HG02840 (cell line): ENCODE data around the gene SNRPF.

Experiments used
- ATAC-seq: cut with Tn5 transposase; IDR thresholded peaks from one replicate; pipeline ENCODE4 v1.9.1; 2021; ENCODE audit warnings: mild to moderate bottlenecking, moderate library complexity, moderate number of reproducible peaks; ENCODE audit not compliant: unreplicated experiment, low FRiP score

The SNRPF gene

DNA sequence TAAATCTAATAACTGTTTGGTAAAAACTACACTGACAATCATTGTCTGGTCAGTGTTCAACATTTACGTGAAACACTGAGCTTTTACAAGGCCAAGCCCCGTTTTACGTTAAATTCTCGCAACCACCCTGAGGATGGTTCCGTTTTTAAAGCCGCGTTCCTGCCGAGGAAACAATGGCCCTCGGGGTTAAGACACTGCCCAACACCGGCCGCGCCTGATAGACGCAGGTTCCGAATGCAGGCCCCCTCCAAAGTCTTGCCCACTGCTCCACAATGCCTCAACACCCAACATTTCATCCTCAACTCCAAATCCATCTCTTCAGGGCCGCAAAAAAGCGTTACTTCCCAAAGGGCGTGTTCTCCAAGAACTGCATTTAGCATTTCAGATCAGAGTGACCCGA, 953 bp upstream of the SNRPF start:
- no peak for ATAC-seq

DNA sequence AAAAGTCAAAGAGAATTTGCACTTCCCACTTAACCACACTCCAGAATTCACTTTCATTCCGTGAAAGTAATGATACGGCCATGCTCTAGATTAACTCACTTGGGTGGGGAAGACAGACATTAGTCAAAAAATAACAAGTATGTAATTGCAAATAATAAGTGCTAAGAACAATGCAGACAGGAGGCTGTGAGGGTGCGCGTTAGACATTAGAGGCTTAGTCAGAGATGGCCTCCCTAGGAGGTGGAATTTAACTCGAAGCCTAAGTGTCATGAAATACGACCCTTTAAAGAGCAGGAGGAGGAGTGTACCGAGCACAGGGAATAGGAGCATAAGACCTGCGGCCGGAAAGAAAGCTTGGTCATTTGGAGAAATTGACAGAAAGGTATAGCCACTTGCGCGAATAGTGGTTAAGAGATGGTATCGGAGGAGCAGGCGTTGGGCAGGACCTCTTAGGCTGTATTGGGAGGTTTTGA, 628 bp downstream of the SNRPF start:
- ATAC-seq: no peak

- no peak for ATAC-seq
Observed at GRCh38 chr12:95859947-95860850, 1.4 kb downstream of the SNRPF start.

DNA sequence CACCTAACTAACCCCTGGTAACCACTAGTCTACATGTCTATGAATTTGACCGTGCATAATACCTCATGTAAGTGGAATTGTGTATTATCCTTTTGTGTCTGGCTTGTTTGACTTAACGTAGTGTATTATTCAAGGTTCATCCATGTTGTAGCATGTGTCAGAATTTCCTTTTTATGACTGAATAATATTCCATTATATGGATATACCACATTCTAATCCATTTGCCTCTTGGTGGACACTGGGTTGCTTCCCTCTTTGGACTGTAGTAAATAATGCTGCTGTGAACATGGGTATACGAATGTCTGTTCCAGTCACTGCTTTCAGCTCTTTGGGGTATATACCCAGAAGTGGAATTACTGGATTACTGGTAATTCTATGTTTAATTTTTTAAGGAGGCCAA, 3.3 kb downstream of the SNRPF start:
- ATAC-seq: no peak

- ATAC-seq: no peak
Observed at GRCh38 chr12:95863337-95863736, 4.6 kb downstream of the SNRPF start.

DNA sequence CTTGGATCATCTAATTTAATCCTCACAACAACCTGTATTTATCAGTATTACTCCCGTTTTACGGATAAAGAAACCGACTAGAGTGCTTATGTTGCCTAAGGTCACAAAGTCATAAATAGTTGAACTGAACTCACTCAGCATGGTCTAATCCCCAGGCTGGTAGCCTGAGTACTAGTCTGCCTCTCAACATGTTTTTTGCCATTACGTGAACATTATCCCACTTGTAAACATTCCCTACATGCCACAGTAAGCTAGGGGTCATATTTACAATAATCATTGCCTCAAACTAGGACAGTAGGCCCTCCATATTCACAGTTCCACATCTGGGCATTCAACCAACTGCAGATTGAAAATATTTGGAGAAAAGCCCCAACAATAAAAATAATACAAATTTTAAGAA, 12.1 kb downstream of the SNRPF start:
- ATAC-seq: no peak

DNA sequence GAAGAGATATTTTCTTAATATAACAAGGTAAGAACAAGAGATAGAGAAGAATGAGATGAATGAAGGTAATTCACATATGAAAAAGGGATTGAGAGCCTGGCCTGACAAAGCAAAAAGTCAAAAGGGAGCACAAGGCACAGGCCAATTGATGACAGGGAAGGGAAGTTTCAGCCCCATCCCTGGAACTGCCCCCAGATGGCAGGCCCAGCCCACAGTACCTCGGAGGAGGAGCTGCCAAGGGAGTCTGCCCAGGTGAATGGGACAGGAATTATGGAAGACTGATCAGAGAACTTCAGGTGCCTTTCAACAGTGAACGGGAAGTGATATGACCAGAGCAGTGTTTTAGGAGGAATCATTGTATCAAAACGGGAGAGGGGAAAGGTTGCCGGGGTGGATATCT, 15.7 kb downstream of the SNRPF start:
- no peak for ATAC-seq

- no peak for ATAC-seq
Observed at GRCh38 chr12:95877622-95878021, 18.9 kb downstream of the SNRPF start.

- ATAC-seq: no peak
Observed at GRCh38 chr12:95880895-95881294, 22.1 kb downstream of the SNRPF start.

- no peak for ATAC-seq
Observed at GRCh38 chr12:95881331-95881955, 22.7 kb downstream of the SNRPF start.

GRCh38 chr12:95882080-95882479, 23.3 kb downstream of the SNRPF start:
- no peak for ATAC-seq

- ATAC-seq: no peak
Observed at GRCh38 chr12:95882873-95883272, 24.1 kb downstream of the SNRPF start.

DNA sequence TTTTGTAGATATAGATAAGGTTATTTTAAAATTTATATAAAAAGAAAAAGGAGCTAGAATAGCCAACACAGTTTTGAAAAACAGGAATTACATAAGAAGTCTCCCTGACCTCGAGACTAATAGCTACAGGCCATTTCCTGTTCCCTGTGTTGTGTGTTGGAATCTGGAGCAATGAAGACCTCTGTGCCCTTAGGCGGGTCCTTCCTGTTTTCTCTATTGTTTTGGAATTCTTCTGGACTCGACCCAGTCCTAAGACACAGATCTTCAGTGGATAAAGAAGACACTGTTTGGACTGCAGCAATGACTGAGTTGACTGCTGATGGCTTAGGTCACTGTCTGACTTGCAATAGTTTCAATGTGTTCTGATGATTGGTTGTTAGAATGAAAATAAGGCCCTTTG, 26.2 kb downstream of the SNRPF start:
- no peak for ATAC-seq

DNA sequence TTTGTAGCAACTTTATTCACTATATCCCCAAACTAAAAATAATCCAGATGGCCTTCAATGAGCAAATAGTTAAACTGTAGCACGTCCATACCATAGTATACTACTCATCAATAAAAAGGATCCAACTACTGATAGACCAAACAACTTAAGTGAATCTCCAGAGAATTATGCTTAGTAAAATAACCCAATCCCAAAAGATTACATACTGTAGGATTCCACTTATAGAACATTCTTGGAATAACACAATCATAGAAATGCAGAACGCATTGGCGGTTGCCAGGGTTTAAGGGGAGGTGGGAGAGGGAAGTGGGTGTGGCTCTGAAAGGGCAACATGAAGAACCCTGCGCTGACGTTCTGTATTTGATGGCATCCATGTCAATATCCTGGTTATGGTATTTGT, 28.6 kb downstream of the SNRPF start:
- no peak for ATAC-seq

GRCh38 chr12:95890958-95891357, 32.2 kb downstream of the SNRPF start:
- no peak for ATAC-seq

- no peak for ATAC-seq
Observed at GRCh38 chr12:95896846-95897245, 38.1 kb downstream of the SNRPF start.

GRCh38 chr12:95898081-95898480, 39.3 kb downstream of the SNRPF start:
- no peak for ATAC-seq

- no peak for ATAC-seq
Observed at GRCh38 chr12:95908573-95908972, 49.8 kb downstream of the SNRPF start.

- no peak for ATAC-seq
Observed at GRCh38 chr12:95909871-95910270, 51.1 kb downstream of the SNRPF start.
